Mesenchymal stem cell (in vitro differentiated cells and primary cell): ENCODE measurements around the gene CLTA.
A peak's percentile ranks its signal among the peaks of the same experiment; 100 is the strongest.
"Not testable (repeated sequence)": the region's sequence is repeated elsewhere in the genome, so short reads cannot be mapped to it uniquely, and the experiment has no call there.

Source experiments
- DNase-seq: peaks from one replicate; pipeline ENCODE4 v3.0.0-alpha.2; 2013
- H2AFZ ChIP-seq: one replicate; pipeline ENCODE4 v1.6.1; 2013; ENCODE audit warnings: low read depth, mild to moderate bottlenecking, control low read depth, inconsistent platforms, low read length, moderate library complexity
- H2AK5ac ChIP-seq: 2 replicates; pipeline ENCODE4 v1.6.1; 2013; ENCODE audit warnings: low read length, moderate library complexity, mild to moderate bottlenecking, inconsistent platforms; ENCODE audit not compliant: severe bottlenecking
- H2BK120ac ChIP-seq: one replicate; pipeline ENCODE4 v1.6.1; 2013; ENCODE audit warnings: low read depth, mild to moderate bottlenecking, inconsistent platforms, low read length, moderate library complexity
- H2BK12ac ChIP-seq, 2 experiments: one replicate each; pipeline ENCODE4 v1.6.1; 2013; ENCODE audit warnings: inconsistent platforms in 2 of 2, low read length in 2 of 2, mild to moderate bottlenecking in 2 of 2, moderate library complexity in 2 of 2, control low read depth in 1 of 2
- H2BK15ac ChIP-seq: one replicate; pipeline ENCODE4 v1.6.1; 2013; ENCODE audit warnings: mild to moderate bottlenecking, low read depth, inconsistent platforms; ENCODE audit not compliant: poor library complexity, severe bottlenecking
- H2BK5ac ChIP-seq: 2 replicates; pipeline ENCODE4 v1.6.1; 2013; ENCODE audit warnings: low read depth, mild to moderate bottlenecking, low read length, control low read depth, inconsistent platforms; ENCODE audit not compliant: poor library complexity, severe bottlenecking
- H3K14ac ChIP-seq, 2 experiments: one replicate each; pipeline ENCODE4 v1.6.1; 2013; ENCODE audit warnings: inconsistent platforms in 2 of 2, low read length in 2 of 2, control low read depth in 1 of 2, mild to moderate bottlenecking in 1 of 2, moderate library complexity in 1 of 2
- H3K18ac ChIP-seq, 2 experiments: one replicate each; pipeline ENCODE4 v1.6.1; 2013; ENCODE audit warnings: inconsistent platforms in 2 of 2, low read length in 2 of 2, control low read depth in 1 of 2, low read depth in 1 of 2, mild to moderate bottlenecking in 1 of 2
- H3K23ac ChIP-seq, 2 experiments: one replicate each; pipeline ENCODE4 v1.6.1; 2013; ENCODE audit warnings: inconsistent platforms in 2 of 2, low read length in 2 of 2, mild to moderate bottlenecking in 2 of 2, moderate library complexity in 2 of 2, control low read depth in 1 of 2
- H3K27ac ChIP-seq: 2 replicates; pipeline ENCODE4 v1.5.1; 2013; ENCODE audit warnings: mild to moderate bottlenecking, moderate library complexity, low read length, control low read depth, inconsistent platforms; ENCODE audit not compliant: poor library complexity, severe bottlenecking
- H3K27me3 ChIP-seq, 2 experiments: 2 replicates each; pipeline versions ENCODE4 v1.6.1 to v1.7.0; 2013; ENCODE audit warnings: low read length in 2 of 2, mild to moderate bottlenecking in 2 of 2, moderate library complexity in 2 of 2, control low read depth in 1 of 2, inconsistent platforms in 1 of 2; ENCODE audit not compliant: control insufficient read depth in 1 of 2, insufficient read depth in 1 of 2
- H3K36me3 ChIP-seq, 2 experiments: 2 replicates each; pipeline versions ENCODE4 v1.6.1 to v1.7.0; 2013; ENCODE audit warnings: low read length in 2 of 2, control low read depth in 1 of 2, inconsistent platforms in 1 of 2, low read depth in 1 of 2, mild to moderate bottlenecking in 1 of 2; ENCODE audit not compliant: insufficient read depth in 2 of 2, control insufficient read depth in 1 of 2
- H3K4ac ChIP-seq, 2 experiments: one replicate each; pipeline ENCODE4 v1.6.1; 2013; ENCODE audit warnings: inconsistent platforms in 2 of 2, low read length in 2 of 2, mild to moderate bottlenecking in 2 of 2, moderate library complexity in 2 of 2, control low read depth in 1 of 2, low read depth in 1 of 2
- H3K4me1 ChIP-seq: 2 replicates; pipeline ENCODE4 v1.6.1; 2013; ENCODE audit warnings: low read depth, low read length, control low read depth; ENCODE audit not compliant: control insufficient read depth, insufficient read depth
- H3K4me2 ChIP-seq: 2 replicates; pipeline ENCODE4 v1.6.1; 2013; ENCODE audit warnings: low read length, mild to moderate bottlenecking, inconsistent platforms; ENCODE audit not compliant: poor library complexity, severe bottlenecking
- H3K4me3 ChIP-seq, 2 experiments: 2 replicates each; pipeline versions ENCODE4 v1.5.1 to v1.7.0; 2013; ENCODE audit warnings: low read length in 2 of 2, mild to moderate bottlenecking in 2 of 2, control low read depth in 1 of 2, low read depth in 1 of 2; ENCODE audit not compliant: insufficient read depth in 1 of 2
- H3K79me1 ChIP-seq: replicated peaks from 2 replicates; pipeline ENCODE4 v1.6.1; 2013; ENCODE audit warnings: mild to moderate bottlenecking, control low read depth, low read length, inconsistent platforms; ENCODE audit not compliant: poor library complexity, severe bottlenecking
- H3K9ac ChIP-seq: 2 replicates; pipeline ENCODE4 v1.7.0; 2013; ENCODE audit warnings: mild to moderate bottlenecking, low read length, moderate library complexity
- H3K9me3 ChIP-seq: 2 replicates; pipeline ENCODE4 v1.7.0; 2013; ENCODE audit warnings: mild to moderate bottlenecking, low read length; ENCODE audit not compliant: control insufficient read depth
- H4K8ac ChIP-seq: one replicate; pipeline ENCODE4 v1.6.1; 2013; ENCODE audit warnings: inconsistent platforms, mild to moderate bottlenecking, low read length, moderate library complexity
- H4K91ac ChIP-seq: one replicate; pipeline ENCODE4 v1.6.1; 2013; ENCODE audit warnings: mild to moderate bottlenecking, low read length, inconsistent platforms
- WGBS: methylation state at CpG from one replicate; pipeline ENCODE4 v1.1.7; 2013; ENCODE audit warnings: mixed read lengths; 5-methylcytosine and 5-hydroxymethylcytosine counted together

CLTA gene

GRCh38 chr9:36158917-36159316 is 31.8 kb upstream of the CLTA start:
- Histone ChIP-seq H2AK5ac (no peak overlapping the region), H3K79me1 (no peaks in the 10 kb centered on the region), H4K8ac (peak overlapping the region; percentile 12), H2BK5ac (no peak overlapping the region), H3K14ac (no peak overlapping the region), H3K4me1 (peaks cover 22% of the 10 kb centered on the region), H2BK12ac (no peak overlapping the region), H3K23ac (no peak overlapping the region), H3K9ac (peak overlapping the region; percentile 65), H3K27ac (no peak overlapping the region), H3K18ac (no peak overlapping the region), H2BK15ac (no peak overlapping the region), H3K27me3 (no peaks in the 10 kb centered on the region), H4K91ac (no peak overlapping the region), H2BK120ac (no peak overlapping the region), H3K9me3 (peaks cover 3% of the 10 kb centered on the region), H3K4me2 (no peak overlapping the region), H3K4me3 (no peak overlapping the region), H3K4ac (no peak overlapping the region), H3K36me3 (peaks cover 3 to 10% of the 10 kb centered on the region in 2 experiments), H2AFZ (no peak overlapping the region)
- DNase-seq, result no peak
- 71% methylated on average over 6 of the region's 7 CpGs for WGBS

- H2AK5ac ChIP-seq, H3K4me2 ChIP-seq, H4K91ac ChIP-seq, H3K27me3 ChIP-seq, H3K9me3 ChIP-seq, H2AFZ ChIP-seq, H3K4ac ChIP-seq, H2BK12ac ChIP-seq, H2BK15ac ChIP-seq, H3K23ac ChIP-seq, H4K8ac ChIP-seq, H2BK5ac ChIP-seq, H3K27ac ChIP-seq, DNase-seq, H2BK120ac ChIP-seq, H3K14ac ChIP-seq, H3K4me3 ChIP-seq, H3K79me1 ChIP-seq, H3K36me3 ChIP-seq, H3K18ac ChIP-seq: not testable (repeated sequence)
- H3K9ac ChIP-seq, result peak overlapping the region; percentile 65
- WGBS, result 100% methylated on average over 4 of the region's 4 CpGs
- H3K4me1 ChIP-seq, result peaks cover 24% of the 10 kb centered on the region
These were observed 31.2 kb upstream of the CLTA start for GRCh38 chr9:36159509-36159908.

- H4K8ac ChIP-seq, H3K14ac ChIP-seq, H3K4me2 ChIP-seq, H2BK5ac ChIP-seq, H4K91ac ChIP-seq, H3K9me3 ChIP-seq, H3K79me1 ChIP-seq, H2AFZ ChIP-seq, H3K4ac ChIP-seq, DNase-seq, H3K18ac ChIP-seq, H3K27ac ChIP-seq, H2BK120ac ChIP-seq, H3K9ac ChIP-seq, H3K4me3 ChIP-seq, H3K27me3 ChIP-seq, H2BK15ac ChIP-seq, H3K36me3 ChIP-seq, H2AK5ac ChIP-seq, H3K23ac ChIP-seq, H2BK12ac ChIP-seq: not testable (repeated sequence)
- WGBS, result 79% methylated on average over 11 of the region's 11 CpGs
- peaks cover 25% of the 10 kb centered on the region for H3K4me1 ChIP-seq
These were observed 30.6 kb upstream of the CLTA start for GRCh38 chr9:36160126-36160525.

DNA sequence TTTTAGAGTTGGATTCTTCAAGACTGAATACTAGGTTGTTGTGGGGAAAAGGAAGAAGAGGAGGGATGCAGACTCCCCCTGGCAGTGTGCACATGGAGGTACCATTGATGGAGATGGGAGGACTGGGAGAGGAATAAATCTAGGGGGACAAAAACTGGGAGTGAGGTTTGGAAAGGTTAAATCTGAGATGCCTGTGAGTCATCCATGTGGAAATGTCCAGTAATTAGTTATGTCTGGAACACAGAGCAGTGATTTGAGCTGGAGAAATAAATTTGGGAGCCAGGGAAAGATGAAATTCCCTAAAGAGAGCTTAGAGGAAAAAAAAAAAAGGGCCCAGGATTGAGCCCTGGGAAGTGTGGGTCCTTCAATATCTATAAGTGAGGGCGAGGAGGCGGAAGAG is 29.5 kb upstream of the CLTA start:
- Histone ChIP-seq H3K4me2 (no peak overlapping the region), H3K36me3 (peaks cover 3 to 9% of the 10 kb centered on the region in 2 experiments), H3K18ac (no peak overlapping the region), H2BK12ac (no peak overlapping the region), H3K27me3 (no peaks in the 10 kb centered on the region), H3K79me1 (no peaks in the 10 kb centered on the region), H2BK5ac (no peak overlapping the region), H3K9ac (peak overlapping the region; percentile 38), H2BK120ac (no peak overlapping the region), H3K4me3 (peak overlapping the region in 1 of 2 experiments; percentile 42), H4K8ac (no peak overlapping the region), H4K91ac (no peak overlapping the region), H2AFZ (no peak overlapping the region), H2AK5ac (peak overlapping the region; percentile 100), H3K4me1 (peaks cover 29% of the 10 kb centered on the region), H3K4ac (peak overlapping the region in 1 of 2 experiments; percentile 55), H3K23ac (no peak overlapping the region), H3K14ac (no peak overlapping the region), H3K27ac (peak overlapping the region; percentile 54), H3K9me3 (peaks cover 3% of the 10 kb centered on the region), H2BK15ac (no peak overlapping the region)
- DNase-seq, result peak; percentile 42
- 88% methylated on average over 2 of the region's 2 CpGs for WGBS
